HG02885 (cell line): ENCODE results near the gene ZNF208.
"Not testable (repeated sequence)": the region's sequence is repeated elsewhere in the genome, so short reads cannot be mapped to it uniquely, and the experiment has no call there.

ENCODE experiments used
- ATAC-seq: cut with Tn5 transposase; IDR thresholded peaks from one replicate; pipeline ENCODE4 v1.9.1; 2021; ENCODE audit warnings: mild to moderate bottlenecking; ENCODE audit not compliant: unreplicated experiment, poor library complexity

The ZNF208 gene

DNA sequence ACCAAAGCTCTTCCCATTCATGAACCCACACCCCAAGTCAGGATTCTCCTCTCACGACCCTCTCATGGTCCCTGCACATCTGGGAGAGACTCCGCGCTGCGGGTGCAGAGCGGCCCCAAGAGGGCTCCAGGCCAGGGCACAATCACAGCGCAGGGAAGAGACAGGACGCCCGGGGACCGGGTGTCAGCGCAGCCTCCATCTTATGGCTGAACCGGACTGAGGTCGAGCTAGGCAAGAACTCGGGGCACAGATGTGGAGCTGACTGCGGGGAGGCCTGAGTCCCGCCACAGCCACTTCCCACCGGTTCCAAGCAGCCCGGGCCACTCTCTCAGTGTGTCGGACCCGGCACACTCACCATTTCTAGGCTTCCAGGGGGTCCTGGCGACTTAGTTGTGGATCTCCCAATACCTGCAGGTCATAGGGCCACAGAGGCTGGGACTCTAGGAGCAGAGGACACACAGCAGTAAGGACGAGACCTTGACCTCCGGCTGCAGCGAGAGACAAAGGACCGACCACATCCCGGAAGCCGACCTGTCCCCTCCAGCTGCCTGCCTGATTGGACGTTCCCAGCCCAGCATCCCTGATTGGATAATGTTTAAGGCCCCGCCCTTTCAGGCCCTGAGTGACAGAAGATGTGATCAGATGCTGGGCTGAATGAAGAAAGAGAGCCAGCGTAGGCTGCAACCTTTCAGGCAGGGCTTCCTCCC lies at the start of gene ZNF208:
Gene ZNF208, minus strand, starts transcription at position 507 of the 707 bp plus-strand sequence. Its CDS starts 149 bp downstream, at position 358.
- not testable (repeated sequence) for ATAC-seq

GRCh38 chr19:22052644-22053013 lies 41.9 kb upstream of the ZNF208 start:
- peak; percentile 11 for ATAC-seq

GRCh38 chr19:22041151-22041550 lies 30.4 kb upstream of the ZNF208 start:
- not testable (repeated sequence) for ATAC-seq

DNA sequence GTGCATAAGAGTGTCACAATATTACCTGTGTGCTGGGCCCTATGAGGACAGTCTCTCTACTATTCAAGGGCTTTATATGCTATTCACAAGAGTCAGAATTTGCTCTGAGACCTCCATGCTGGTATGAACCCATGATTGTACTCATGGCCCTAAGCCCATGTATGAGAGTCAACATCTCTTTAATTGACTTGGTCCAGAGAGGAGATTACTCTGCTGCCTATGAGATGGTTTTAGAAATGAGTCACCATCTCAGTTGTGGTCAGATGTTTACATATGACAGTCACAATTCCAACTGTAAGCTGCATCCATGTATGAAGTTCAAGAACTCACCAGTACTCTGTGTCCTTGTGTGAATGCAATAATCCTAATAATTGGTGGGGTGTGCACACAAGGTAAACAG lies 19.9 kb upstream of the ZNF208 start:
- ATAC-seq: no peak

DNA sequence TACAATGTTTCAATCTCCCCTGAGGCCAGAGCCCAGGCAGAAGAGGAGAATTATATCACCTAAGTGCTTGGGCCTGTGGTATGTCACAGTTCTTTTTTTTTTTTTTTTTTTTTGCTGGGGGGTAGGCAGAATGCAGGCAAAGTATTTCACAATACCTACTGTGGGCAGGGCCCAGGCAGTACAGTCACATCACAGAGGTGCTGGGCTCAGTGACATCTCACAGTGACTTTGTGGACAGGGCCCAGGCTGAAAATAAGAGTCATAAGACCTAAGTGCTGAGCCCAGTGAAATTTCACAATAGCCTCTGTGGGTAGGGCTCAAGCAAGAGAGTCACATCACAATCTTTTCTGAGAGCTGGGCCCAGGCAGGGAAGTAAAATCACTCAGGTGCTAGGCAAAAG lies 15.9 kb upstream of the ZNF208 start:
- no peak for ATAC-seq

GRCh38 chr19:22025539-22025938 lies 14.8 kb upstream of the ZNF208 start:
- ATAC-seq: not testable (repeated sequence)

DNA sequence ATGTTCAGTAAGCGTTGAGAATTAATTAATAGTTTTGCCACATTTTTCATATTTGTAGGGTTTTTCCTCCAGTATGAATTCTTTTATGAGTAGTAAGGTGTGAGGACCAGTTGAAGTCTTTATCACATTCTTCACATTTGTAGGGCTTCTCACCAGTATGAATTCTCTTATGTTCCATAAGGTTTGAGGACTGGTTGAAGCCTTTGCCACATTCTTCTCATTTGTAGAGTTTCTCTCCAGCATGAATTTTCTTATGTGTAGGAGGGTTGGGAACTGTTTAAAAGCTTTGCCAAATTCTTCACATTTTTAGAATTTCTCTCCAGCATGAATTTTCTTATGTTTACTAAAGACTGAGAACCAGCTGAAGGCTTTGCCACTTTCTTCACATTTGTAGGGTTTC lies 40.3 kb downstream of the ZNF208 start:
- no peak for ATAC-seq

- no peak for ATAC-seq
These were observed 63.0 kb downstream of the ZNF208 start for GRCh38 chr19:21947775-21948174.

DNA sequence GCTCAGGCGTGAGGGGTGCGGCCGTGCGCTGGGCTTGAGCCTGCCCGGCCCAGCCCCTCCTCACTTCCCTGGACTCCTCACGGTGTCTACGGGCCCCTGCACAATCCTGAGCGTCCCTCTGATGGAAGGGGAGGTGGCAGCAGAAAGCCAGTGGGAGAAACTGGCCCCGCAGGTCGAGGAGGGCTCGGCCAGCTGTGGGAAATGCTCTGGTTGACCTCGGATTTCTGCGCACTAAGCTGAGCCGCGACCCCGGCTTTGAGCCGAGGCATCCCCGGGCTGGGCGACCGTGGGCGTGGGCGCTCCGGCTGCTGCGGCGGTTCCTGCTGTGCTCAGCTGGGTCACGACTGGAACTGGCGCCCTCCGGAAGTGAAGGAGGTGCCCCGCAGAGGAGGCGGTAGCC lies 70.1 kb downstream of the ZNF208 start:
- no peak for ATAC-seq

GRCh38 chr19:21934593-21934992 lies 76.2 kb downstream of the ZNF208 start:
- no peak for ATAC-seq

DNA sequence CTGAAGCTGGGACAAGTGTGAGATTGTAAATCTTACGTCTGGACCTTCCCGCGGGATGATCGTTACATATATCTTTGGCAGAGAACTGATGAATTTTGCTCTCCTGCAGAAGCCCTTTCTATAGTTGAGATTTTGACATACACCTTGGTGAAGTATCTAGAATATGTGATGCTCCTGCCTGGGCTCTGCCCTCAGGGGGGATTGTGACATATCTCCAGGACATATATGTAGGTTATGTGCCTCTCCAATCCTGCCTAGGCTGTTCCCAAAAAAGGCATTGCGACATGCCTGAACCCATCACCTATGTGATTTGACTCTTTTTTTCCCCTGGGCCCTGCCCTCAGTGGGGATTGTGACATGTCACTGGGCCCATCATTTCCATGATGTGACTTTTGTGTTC lies 76.6 kb downstream of the ZNF208 start:
- ATAC-seq: no peak

DNA sequence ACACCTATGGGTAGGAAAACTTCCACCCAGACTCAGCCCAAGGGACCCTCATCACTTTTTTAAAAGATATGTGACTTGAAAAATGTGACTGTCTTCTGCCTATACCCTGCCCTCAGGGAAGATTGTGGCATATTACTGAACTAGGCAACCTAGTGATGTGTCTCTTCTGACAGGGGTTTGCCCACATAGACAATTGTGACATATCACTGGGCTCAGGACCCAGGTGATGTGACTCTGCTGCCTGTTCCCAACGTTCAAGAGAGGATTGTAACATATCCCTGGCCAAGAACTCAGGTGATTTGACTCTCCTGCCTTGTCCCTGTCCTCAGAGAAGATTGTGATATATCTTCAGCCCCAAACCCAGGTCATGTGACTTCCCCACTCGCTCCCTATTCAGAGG lies 88.5 kb downstream of the ZNF208 start:
- ATAC-seq: no peak

DNA sequence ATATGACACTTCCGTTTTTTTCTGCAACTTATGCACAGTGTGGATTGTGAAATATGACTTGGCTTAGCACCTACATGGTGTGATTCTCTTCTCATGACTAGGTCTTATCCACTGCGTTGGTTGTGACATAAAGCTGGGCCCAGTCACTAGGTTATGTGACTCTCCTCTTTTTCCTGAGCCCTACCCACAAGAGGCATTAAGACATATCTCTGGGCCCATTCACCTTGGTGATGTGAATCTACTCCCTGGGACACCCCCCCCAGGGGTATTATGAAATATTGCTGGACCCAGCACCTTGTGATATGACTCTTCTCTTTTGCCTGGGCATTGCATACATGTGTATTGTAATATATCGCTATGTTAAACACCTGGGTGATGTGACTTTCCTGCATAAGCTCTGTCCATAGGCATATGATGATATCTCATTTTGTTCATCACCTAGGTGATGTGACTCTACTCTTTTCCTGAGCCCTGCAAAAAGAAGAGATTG lies 89.0 kb downstream of the ZNF208 start:
- ATAC-seq: no peak

- ATAC-seq: no peak
These were observed 95.3 kb downstream of the ZNF208 start for GRCh38 chr19:21915411-21915810.

DNA sequence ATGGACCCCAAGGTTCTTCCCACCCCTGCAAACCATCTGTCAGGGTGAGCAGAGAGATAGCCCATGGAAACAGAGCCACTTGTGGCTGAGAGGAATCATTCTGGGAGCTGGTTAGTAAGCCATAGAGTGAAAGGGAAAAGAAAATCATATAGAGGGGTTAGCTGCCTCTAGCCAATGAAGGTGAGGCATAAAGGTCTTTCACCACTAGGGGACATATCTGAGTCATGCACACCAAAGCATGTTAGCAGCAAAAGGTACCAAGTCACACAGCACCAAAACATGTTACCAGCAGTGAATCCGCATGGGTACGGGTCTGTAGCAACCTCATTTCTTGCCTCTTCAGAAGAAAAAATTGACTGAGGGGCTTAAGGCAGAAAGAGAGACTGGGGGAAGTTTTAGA lies 98.1 kb downstream of the ZNF208 start:
- ATAC-seq: no peak

DNA sequence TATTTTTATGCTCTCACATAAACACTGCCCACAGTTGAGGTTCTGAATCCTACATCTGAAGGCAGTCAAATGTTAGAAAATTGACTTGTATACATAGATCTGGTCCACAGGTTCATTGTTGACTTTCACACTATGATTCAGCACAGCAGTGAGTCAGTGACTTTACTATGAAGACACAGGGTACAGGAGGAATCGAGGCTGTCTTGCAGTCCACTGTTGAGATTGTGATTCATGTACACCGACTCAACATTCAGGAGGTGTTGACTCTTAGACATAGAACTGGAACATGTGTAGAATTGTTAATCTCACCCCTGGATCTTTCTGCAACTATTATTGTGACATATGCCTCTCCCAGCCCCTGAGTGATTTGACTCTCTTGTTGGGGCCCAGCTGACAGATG lies 100.4 kb downstream of the ZNF208 start:
- no peak for ATAC-seq

- ATAC-seq: no peak
These were observed 102.7 kb downstream of the ZNF208 start for GRCh38 chr19:21908066-21908465.

DNA sequence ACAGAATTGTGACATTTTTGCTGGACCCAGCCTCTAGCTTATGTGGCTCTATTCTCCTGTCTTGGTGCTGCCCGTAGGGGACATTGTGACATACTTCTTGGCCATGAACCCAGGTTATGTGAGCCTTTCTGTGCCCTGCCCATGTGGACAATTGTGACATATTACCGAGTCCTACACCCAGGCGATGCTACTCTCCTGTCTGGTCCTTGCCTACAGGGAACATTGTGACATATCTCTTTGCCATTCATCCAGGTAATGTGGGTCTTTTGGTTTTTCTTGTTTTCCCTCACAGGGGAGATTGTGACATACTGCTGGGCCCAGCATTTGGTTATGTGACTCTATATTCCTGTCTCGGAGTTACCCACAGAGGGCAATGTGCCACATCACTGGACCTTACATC lies 103.2 kb downstream of the ZNF208 start:
- no peak for ATAC-seq

GRCh38 chr19:21902571-21902970 lies 108.2 kb downstream of the ZNF208 start:
- ATAC-seq: no peak

- ATAC-seq: no peak
These were observed 108.9 kb downstream of the ZNF208 start for GRCh38 chr19:21901861-21902260.

- ATAC-seq: no peak
These were observed 110.3 kb downstream of the ZNF208 start for GRCh38 chr19:21900401-21900800.

DNA sequence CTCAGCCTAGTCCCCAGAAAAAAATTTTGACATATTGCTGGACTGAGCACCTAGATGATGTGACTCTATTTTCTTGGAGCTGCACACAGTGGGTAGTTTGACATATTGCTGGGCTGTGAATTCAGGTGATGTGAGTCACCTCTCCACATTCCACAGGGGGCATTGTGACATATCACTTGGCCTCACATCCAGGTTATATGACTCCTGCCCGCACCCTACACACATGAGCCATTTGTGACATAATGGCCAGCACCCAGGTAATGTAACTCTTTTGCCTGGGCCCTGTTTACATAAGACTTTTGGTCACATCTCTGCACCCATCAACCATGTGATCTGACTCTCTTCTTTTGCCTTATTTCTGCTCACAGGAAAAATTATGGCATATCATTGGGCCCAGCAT lies 119.7 kb downstream of the ZNF208 start:
- ATAC-seq: no peak
